Neural progenitor cell (in vitro differentiated cells): ENCODE measurements around the gene LRPAP1.

Source experiments
- CTCF ChIP-seq: fragments of 200-600 bp; sonication (generic); IDR thresholded peaks from 2 replicates; pipeline ENCODE4 v1.5.1; 2017; ENCODE audit warnings: antibody characterized with exemption, mild to moderate bottlenecking
- EZH2phosphoT487 ChIP-seq: fragments of 200-600 bp; sonication (generic); IDR thresholded peaks from 2 replicates; pipeline ENCODE4 v1.6.1; 2017; ENCODE audit warnings: antibody characterized with exemption

GRCh38 chr4:3518941-3519340 is 13.3 kb downstream of the LRPAP1 start:
- TF ChIP-seq CTCF (no peak), EZH2phosphoT487 (no peak)
